Adipose tissue (tissue), 3 donors: Measurements from ENCODE around the gene FBLIM1. TPM values are rescaled to one million over a fixed set of nuclear protein-coding genes. Genes with fewer than 3 reads are reported as not detected.

Experiments used
- H3K27ac ChIP-seq: one replicate; pipeline ENCODE4 v1.5.1; 2013; ENCODE audit warnings: low read depth, low read length
- WGBS, 3 donors: extraction: QIAGEN DNeasy Blood & Tissue Kit; methylation state at CpG; one replicate each; pipeline ENCODE4 v1.1.7; 2013; 5-methylcytosine and 5-hydroxymethylcytosine counted together
- polyA plus RNA-seq, 3 donors: library from polyadenylated mRNA; stranded (reverse); fragments of 200-250 nt; gene quantifications; one replicate each; pipeline ENCODE4 v1.2.3, GENCODE V29; 2013
- donor health status: healthy with polysubstance abuse.
- donor health status: Bipolar disorder and iron deficiency.
- donor health status: healthy.

Gene FBLIM1
- polyA plus RNA-seq, 3 donors: 13.8 to 37.7 (median 26.1) TPM

DNA sequence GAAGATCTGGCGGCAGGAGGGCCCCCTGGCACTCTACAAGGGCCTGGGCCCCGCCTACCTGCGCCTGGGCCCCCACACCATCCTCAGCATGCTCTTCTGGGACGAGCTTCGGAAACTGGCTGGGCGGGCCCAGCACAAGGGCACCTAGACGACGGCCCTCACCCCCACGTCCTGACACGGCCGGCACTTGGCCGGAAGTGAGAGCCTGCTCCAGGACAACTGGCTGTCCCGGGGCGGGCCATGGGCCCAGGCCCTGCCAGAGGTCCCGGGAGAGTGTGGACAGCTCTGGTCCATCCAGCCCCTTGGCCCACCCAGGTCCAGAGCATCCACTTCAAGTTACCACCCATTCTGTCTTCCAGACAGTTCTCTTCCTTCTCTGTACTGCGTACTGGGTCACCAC lies 19.3 kb upstream of the FBLIM1 start:
- H3K27ac ChIP-seq: no peak overlapping the region

DNA sequence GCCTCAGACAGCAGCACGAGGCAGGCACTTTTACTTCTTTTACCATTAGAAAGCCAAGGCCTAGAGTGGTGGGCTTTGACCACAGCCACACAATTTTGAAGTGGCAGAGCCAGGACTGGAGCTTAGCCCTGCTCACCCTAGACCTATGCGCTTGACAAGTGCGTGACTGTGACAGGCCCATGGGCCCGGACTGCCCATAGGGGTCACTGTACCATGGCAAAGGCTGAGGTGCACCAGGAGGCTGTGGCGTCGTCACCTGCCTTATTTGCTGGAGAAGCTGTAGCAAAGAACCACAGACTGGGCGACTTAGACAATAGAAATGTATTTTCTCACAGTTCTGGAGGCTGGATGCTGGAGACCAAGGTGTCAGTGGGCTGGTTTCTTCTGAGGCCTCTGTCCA lies 18.9 kb upstream of the FBLIM1 start:
- WGBS, 3 donors: 85 to 90% (median 88%) methylated on average over 7 of the region's 7 CpGs
- no peak overlapping the region for H3K27ac ChIP-seq

More for the DNA sequence above, 19.3 kb upstream of the FBLIM1 start:
- 82 to 89% (median 88%) methylated on average over 14 to 16 of the region's 16 CpGs for WGBS, 3 donors

DNA sequence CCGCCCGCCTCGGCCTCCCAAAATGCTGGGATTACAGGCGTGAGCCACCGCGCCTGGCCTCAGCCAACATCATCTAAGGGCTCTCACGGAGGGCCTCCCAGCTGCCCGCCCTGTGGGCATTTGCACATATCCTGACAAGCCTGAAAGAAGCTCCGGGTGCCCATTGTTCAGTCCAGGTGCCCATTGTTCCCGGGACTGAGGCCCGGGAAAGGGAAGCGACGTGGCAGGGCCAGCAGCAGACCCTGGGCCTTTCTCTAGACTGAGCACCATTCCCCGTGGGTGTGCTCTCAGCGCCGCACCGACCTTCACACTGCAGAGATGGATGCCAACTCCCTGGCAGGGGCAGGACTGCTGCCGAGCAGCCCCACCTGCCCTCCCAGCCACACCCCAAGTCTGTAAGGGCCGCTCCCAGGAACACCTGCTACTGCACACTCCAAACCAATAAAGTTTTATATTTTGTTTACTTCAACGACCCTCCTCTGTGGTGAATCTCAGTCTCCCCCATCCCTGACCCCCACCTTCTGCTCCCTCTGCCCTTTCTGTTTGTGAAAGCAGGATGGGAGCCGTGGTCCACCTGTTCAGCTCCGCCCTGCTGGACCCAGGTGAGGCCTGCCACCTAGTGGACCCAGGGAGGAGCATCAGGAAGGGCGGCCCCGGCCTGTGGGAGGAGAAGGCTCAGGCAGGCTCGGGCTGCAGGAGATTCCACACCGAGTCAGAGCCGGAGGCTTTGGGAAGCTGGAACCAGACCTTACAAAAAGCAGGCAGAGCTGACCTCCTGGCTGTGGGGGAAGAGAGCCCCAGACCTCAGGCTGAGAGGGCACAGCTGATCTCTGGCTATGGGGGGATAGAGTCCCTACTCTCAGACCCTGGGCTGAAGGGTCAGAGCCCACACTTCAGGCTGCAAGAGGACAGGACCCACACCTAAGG lies 17.4 kb upstream of the FBLIM1 start:
- 46 to 59% (median 51%) methylated on average over 27 of the region's 27 CpGs for WGBS, 3 donors
- no peak overlapping the region for H3K27ac ChIP-seq

DNA sequence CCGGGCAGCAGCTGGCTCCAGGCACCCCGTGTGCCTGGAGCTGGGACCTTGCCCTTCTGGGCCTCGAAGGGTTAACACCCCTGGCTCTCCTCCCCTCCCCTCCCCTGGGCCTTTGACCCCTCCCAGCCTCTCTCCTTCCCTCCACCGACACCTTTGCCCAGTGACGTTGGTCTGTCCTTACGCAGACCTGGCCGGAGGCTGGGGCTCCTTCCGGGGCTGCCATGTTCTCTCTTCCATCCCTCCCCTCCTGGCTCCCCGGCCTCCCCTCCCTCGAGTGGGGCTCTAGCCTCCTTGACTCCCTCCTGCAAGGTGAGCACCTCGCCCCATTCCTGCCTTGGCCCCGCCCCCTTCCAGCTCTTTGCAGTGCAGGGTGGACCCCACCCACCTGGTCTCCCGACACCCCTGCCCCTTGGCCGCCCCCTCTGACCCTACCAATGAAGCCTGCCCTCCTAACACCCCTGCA lies 16.2 kb upstream of the FBLIM1 start, which contains the start of gene TMEM82:
TSS of gene TMEM82 (plus strand) at position 161 of the 463 bp plus-strand sequence. CDS start at position 222, 61 bp downstream.
- WGBS, 3 donors: 34 to 36% (median 35%) methylated on average over 14 of the region's 14 CpGs
- H3K27ac ChIP-seq: no peak within 1 kb of the TSS

DNA sequence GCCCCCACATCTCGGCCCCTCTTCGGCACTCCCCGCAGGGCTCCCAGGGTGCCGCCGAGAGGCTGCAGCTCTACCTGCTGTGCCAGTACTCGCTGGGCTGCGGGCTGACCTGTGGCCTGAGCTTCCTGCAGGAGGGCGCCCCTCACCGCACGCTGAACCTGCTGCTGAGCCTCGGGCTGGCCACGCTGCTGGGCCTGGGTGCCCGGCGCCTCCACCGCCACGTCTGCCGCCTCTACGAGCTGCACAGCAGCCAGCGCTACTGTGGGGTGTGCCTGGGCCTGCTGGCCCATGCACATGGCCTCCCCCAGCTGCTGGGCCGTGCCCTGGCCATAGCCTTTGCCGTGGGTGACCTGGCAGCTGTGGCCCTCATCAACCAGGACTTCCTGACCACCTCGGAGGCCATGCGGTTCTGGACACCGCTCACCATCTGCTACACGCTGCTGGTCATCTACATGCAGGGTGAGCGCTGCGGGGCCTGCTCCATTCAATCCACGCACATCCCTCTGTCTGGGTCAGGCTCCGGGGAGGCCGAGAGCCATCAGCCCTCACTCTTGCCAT lies 14.4 kb upstream of the FBLIM1 start:
- 81 to 83% (median 82%) methylated on average over 28 to 30 of the region's 30 CpGs for WGBS, 3 donors
- no peak overlapping the region for H3K27ac ChIP-seq

DNA sequence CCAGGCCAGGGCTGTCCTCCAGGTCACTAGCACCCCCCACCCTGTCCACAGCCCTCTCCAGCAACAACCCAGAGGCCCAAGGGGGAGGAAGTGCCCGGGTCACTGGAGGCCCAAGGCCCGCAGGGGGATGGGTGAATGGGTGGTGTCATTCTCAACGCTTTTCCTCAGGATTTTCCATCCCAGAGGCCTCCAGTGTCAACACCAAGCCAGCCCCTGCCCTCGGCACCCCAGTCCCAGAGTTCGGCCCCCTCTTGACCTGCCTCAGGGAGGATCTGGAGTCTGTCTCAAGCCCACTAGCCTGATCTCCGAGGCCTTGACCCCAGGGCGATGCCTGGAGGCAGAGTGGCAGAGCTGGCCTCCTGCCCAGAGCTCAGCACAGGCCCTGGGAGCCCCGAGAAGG lies 11.2 kb upstream of the FBLIM1 start:
- WGBS, 3 donors: 57 to 72% (median 63%) methylated on average over 7 to 8 of the region's 8 CpGs
- H3K27ac ChIP-seq: no peak overlapping the region

DNA sequence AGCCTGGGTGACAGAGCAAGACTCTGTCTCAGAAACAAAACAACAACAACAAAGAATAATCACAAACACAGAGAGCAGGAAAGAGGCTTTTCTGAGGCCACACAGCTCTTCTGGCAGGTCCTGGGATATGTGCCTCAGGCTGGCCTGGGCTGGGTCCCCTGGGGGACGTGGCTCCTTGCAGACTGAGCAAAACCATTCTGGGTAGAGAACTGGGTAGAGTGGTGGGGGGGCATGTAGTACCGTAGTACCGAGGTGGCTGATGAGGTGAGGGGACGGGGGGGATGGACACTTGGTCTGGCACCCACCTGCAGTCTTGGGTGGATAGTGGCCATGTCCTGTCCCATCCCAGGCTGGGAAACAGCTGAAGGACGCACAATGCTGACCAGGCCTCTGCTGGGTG lies 10.3 kb upstream of the FBLIM1 start:
- H3K27ac ChIP-seq: no peak overlapping the region
- 85 to 89% (median 86%) methylated on average over 5 of the region's 5 CpGs for WGBS, 3 donors

DNA sequence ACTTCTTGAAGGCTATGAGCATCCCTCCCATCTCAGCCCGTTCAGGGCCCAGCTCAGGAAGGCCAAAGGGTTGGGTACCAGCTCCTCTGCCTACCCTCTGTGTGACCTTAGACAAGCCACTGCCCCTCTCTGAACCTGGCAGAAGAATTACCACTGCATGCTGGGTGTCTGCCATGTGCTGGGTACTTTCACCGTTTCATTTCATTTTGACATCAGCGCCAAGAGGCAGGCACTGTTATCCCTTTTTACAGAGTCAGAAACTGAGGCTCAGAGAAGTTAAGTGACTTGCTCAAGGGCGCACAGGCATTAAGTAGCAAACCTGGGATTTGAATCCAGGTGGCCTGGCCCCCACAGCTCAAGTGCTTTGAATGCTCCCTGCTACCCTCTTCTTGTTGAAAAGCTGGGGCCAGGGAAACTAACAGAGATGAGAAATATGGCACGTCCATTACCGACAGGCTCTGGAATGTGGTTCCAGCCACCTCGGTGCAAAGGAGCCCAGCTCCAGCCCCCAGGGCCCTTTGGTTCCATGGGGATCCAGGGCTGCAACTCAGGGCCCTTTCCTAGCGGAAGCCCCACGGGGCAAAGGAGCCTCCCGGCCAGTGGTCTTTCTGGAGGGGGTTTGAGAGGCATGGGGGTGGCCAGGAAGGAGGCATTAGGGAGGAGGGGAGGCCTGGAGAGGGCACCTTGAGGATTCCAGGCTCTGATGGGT lies 9.8 kb upstream of the FBLIM1 start:
- H3K27ac ChIP-seq: no peak overlapping the region
- WGBS, 3 donors: 88 to 94% (median 89%) methylated on average over 10 of the region's 10 CpGs

DNA sequence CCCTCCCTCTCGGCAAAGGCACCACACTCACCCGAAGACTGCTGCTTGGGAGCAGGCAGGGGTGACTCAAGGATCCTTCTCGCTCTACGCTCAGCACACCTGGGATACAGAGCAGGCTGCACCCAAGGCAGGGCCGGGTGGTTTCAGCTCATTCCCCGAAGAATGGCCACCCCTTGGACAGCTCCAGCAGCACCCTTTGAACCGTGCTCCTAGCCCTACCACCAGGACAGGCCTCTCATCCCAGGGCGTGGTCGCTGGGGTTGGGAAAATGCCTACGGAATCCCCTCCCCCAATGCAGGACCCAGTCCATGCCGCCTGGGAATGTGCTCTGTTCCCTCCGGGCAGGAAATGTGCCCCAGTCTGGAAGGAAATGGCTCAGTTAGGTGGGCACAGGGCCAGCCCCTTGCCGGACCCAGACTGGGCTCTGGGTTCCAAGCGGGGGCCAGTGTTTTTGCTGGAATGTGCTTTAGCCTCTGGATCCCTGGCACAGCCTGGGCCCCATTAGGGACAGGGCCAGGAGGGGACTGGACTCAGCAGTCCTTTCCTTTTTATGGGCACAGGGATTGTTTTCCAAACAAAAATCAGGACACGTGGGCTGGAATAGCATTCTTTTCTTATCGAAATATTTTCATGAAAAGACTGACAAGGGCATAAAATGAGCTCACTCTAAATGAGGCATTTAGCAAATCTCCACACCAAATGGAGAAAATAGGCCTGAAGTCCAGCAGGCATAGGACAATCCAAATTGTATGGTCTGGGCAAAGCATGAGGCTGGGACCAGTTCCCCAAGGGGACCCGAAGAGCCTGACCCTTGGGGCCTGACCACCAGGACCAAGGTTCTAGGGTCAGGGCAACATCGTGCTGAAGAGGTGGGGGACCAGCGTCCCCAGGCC lies 8.9 kb upstream of the FBLIM1 start:
- no peak overlapping the region for H3K27ac ChIP-seq

DNA sequence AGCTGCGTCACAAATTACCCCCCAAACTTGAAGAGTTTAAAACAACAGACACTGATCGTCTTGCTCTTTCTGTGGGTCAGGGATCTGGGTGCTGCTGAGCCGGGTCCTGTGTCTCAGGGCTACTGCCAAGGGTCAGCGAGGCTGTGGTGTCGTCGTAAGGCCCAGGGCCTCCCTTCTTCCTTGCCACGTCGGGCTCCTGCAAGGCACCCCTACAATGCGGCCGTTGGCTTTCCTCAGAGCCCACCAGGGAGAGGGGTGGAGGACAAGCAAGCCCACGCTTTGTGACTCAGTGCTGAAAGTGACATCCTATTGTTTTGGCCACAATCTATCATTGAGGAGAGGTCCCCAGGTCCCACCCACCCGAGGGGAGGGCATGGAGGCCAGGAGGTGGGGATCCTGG lies 7.7 kb upstream of the FBLIM1 start:
- 85 to 90% (median 88%) methylated on average over 9 to 12 of the region's 12 CpGs for WGBS, 3 donors
- H3K27ac ChIP-seq: no peak overlapping the region

More for the DNA sequence above, 8.9 kb upstream of the FBLIM1 start:
- WGBS, 3 donors: 59 to 70% (median 69%) methylated on average over 19 of the region's 19 CpGs

DNA sequence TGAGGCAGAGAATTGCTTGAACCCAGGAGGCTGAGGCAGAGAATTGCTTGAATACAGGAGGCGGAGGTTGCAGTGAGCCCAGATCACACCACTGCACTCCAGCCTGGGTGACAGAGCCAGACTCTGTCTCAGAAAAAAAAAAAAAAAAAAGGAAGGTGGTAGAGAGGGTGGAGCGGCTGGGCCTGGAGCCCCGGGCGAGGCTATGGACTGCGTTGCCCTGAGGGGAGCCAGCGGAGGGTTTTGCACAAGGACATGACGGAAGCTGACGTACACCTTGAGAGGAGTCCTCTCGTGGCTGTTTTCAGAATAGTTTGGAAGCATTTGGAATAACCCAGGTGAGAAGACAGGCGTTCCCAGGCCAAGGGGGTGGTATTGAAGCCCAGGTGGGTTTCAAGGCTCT lies 6.9 kb upstream of the FBLIM1 start:
- WGBS, 3 donors: 86 to 92% (median 87%) methylated on average over 10 of the region's 10 CpGs
- H3K27ac ChIP-seq: no peak overlapping the region

DNA sequence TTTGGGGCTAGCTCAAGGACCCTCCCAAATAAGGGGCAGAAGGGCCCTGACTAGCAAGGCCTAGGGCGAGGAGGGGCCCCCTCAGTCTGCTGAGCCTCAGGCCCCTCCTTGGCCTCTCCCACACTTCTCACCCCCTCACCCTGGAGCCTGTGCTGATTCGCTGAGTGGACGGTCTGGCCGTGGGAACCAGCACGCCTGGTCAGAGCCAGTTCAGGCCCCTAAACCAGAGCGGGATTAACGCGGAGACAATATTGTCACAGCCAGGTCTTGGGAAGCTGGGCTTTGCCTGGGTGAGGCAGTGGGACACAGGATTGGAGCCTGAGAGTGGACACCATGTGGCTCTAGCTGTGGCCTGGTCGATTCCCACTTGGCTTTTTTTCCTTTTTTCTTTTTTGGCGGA lies 4.8 kb upstream of the FBLIM1 start:
- no peak overlapping the region for H3K27ac ChIP-seq
- 70 to 85% (median 83%) methylated on average over 10 of the region's 10 CpGs for WGBS, 3 donors

DNA sequence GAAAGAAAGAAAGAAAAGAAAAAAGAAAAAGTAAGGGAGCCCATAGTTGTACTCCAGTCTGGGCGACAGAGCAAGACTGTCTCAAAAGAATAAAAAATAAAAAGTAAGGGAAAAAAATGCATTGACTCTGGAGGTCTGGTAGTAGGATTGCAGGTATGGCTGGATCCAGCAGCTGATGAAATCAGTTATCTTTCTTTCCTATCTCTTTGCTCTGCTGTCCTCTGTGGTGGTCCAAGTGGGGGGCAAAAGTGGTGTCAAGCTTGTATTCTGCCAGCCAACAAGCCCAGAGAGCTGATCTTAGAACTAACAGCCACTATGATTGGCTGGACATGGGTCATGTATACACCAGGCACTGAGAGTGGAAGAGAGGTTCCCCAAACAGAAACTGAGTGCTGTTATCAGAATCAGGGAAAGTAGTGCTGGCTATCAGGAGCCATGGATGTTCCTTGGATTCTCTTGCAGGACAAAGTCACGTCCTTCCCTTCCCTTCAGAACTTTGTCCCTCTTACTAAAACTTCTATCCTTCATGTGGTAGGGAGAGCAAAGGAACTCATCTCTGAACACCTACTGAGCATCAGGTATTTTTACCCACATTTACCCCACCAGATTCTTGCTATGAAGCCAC lies 3.5 kb upstream of the FBLIM1 start:
- WGBS, 3 donors: 85 to 94% (median 93%) methylated on average over 2 of the region's 2 CpGs
- no peak overlapping the region for H3K27ac ChIP-seq

DNA sequence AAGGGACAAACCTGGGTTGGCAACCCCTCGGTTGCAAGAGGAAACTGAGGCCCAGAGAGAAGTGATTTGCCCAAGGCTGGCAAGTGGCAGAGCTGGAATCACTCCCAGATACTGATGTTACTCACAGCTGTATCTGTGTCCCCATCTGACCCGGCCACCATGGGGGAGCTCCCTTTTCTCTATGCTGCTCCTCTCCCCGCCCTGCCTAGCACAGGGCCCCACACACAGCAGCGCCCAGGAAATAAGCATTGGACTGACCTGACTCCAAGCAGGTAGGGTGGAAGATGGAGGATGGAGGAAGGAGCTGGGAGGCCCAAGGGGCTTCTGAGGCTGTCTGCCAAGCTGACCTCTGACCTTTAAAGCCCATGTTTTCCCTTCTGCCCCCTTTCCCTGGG lies 3.0 kb upstream of the FBLIM1 start:
- WGBS, 3 donors: 78 to 86% (median 82%) methylated on average over 4 of the region's 4 CpGs
- no peak overlapping the region for H3K27ac ChIP-seq

DNA sequence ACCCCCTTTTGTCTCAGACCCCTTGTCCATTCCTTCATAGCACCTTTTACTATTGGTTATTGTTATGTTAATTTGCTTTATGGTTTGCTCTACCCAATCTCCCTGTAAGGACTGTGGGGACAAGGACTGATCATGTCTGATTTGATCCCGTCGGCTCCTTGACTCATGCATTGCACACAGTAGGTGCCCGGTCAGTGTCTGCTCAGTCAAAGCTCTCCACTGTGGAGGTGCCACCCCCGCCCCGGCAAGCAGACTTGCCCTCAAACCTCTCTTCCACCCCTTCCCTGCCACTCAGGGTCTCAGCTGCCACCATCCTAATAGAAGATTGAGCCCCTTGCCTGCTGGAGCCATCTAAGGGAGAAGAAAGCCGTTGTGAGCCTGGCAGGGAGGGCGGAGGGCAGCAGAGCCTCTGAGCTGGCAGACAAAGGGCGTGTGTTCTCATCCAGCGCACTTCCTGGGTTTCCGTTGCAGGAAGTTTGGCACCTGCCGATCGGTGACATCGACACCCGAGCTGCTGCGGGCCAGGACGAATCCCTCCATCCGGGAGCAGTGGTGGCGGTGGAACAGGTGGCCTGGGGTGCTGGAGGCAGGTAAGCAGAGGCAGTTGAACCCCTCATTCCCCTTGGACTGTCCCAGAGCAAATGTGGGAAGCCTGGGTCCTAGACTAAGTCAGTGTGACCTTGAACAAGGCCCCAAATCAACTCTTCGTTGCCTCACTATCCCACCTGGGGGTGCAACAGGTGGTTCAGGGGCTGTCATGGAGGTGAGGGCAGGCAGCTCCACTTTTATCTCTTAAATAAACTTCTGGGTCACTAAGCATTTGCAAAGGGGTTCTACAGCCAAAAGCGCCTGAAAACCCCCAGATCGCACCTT lies 2.2 kb upstream of the FBLIM1 start:
- WGBS, 3 donors: 47 to 53% (median 50%) methylated on average over 21 of the region's 21 CpGs
- H3K27ac ChIP-seq: no peak overlapping the region

DNA sequence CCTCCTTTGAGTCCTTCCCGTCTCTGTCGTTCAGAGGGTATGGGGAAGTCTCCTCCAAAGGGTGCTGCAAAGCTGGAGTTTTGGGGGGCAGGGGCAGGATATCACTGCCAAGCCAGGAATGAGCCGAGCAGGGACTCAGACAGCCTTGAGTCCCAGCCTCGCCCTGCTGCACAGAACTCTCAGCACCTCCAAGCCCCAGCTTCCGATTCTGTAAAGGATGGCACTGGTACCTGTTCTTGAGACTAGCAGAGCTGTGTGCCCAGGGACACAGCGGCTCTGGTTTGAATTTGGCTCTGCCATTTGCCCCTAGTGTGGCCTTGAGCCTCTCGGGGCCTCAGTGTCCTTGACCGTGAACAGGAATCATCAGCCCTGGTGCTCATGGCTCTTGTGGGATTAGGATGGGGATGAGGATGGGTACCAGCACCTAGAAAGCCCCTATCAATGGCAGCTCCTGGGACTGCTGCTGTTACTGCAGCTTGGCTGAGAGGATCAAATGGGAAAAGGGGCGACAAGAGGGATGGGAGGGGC lies 1.5 kb upstream of the FBLIM1 start:
- 69 to 72% (median 70%) methylated on average over 9 of the region's 9 CpGs for WGBS, 3 donors
- no peak overlapping the region for H3K27ac ChIP-seq
